Measurements from ENCODE around the gene STAG1.
"Not testable (repeated sequence)": the region's sequence is repeated elsewhere in the genome, so short reads cannot be mapped to it uniquely, and the experiment has no call there.

The STAG1 gene

DNA sequence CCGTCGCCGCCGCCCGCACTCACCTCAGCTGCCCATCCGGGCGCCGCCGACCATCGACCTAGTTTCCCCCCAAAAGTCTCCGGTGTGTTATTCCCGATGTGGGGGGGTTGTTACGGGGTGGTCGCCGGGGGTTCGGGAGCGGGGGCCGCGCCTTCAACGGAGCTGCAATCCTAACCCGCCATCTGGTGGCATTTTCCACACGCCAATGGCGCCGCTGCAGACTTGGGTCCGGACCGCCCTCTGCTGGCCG is at the start of gene STAG1:
Gene STAG1, minus strand, starts transcription at position 207 of the 250 bp plus-strand sequence. CDS start 121,480 bp downstream, outside the sequence.
- no peak for DNase-seq (ENCODE audit: low read depth)

DNA sequence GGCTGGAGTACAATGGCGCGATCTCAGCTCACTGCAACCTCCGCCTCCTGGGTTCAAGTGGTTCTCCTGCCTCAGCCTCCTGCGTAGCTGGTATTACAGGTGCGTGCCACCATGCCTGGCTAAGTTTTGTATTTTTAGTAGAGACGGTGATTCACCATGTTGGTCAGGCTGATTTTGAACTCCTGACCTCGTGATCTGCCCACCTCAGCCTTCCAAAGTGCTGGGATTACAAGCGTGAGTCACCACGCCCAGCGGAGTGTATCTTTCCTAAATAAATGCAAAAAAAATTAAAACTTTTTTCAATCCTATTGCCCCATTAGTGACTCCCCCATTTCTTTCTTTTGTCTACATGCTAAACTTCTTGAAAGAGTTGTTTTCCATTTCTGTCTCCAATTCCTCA is 49.0 kb upstream of the STAG1 start:
- not testable (repeated sequence) for DNase-seq (ENCODE audit: low read depth)

DNA sequence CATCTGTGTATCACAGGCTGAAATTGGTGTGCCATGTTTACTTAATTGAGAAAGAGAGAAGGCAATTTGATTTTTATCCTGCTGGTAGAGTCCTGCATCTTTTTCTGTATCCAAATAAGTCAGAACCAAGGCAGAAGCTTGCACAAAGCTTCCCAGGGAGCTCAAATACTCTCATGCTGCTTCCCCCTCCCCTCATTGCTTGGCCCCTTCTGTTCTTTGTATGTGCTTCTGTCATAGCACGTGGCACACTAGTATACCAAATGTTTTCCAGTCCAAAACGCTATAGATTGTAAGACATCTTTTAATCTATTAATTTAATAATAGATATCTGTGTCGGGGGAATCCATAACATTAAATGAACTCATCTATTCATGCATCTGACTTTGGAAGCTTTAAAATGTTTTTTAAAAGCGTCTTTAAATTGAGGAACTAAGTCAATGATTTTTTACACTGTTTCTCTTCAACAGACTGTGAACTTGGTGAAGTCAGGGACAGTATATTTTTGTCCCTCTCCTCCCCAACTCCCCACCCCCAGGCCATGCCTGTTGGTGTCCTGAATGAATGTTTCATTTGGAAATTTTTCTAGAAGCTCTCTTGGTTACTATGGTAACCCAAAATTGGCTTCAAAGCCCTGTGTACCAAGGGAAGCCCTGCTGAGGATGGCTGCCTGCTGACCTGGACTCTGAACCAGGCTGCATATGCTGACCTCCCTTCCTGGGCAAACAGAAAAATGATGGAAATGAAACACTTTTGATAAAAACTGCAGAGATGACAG is 40.6 kb upstream of the STAG1 start:
- DNase-seq (ENCODE audit: low read depth): no peak

DNA sequence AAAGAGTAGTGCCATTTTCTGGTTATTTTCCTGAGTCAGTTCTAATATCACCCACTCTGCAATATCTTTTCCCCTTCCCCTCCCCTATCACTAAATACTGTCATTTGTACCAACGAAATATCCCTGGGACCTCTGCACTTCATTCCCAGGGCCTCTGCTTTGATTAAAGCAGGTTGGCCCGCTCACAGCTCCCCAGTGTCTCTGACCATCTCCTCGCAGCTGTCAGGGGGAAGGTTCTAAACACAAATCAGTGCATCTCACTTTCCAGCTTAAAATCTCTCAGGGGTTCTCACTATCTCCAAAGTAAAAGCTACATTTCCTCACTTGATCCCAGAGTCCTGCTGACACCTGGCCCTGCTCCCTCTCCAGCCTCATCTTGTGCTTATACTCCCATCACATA is 38.6 kb upstream of the STAG1 start:
- DNase-seq (ENCODE audit: low read depth): no peak

DNA sequence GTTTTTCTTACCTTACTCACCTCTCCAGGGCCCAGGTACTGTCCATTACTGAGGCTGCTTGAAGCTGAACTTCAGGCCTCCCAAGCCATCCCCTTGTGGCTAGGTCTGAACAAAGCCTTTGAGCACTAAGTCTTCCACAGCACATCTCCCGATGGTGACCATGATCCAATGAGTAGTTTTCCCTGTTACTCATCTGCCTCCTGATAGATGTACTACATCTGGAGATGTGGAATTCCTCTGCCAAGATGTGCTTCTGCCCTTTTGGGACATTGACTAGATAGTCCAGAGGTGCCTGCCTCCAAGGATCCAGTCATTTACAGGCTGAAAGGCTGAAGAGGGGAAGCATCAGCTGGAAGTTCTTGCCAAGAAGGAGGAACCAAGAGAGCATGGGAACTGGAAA is 37.8 kb upstream of the STAG1 start:
- no peak for DNase-seq (ENCODE audit: low read depth)

DNA sequence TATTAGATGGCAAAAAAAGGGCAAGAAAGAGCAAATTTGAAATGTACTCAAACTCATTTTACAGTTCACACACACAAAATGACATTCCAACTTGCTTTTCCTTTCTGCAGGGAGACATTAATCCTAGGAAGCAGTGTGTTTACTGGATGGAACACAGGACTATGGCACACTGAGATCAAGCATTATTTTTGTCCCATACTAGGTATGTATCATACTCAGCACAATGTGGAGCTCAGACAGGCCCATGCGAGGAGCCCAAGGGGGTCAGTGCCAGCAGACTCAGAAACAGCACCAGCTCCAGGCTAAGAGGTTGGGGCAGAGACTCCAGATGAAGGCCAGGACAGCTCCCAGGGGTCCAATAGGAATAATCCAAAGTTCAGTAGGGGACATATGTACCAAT is 36.0 kb upstream of the STAG1 start:
- DNase-seq (ENCODE audit: low read depth): no peak

DNA sequence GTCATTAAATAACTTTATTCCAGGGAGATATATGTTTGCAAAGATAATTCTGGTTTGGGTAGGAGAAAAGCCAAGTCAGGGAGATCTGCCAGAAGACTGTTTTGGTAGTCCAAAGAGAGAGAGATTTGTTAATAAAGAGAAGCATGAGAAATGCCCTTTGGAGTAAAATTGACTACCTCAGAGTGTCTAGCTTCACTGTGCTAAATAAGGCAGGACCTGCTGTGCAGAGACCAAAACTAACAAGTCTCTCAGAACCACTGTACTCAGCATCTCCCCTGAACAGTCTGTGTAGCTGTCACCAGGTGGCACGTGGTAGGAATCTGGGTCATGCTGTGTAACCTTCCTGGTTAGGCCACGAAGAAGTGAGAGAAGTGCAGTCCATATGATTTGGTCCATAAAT is 35.2 kb upstream of the STAG1 start:
- DNase-seq (ENCODE audit: low read depth): peak; percentile 42

DNA sequence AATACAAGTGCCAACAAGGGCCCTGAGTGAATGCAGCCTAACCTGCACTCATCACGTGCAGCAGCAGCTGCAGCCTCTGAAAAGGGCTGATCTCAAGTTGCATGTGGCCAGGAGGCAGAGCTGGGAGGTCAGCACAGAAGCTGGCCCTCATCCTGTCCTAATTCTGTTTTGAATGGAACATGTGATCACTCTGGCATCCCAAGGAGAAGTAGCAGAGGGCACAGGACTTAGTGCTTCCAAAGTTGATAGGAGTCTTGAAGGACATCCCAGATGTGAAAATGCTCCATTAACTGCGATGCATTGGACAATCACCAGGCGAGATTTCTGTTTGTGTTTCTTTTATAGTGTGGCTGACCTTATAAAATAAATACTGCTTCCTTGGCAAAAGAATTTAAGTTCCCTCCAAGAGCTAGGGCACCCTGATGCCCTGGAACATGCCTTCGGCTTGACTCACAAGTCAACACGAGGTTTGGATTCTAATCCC is 31.6 kb upstream of the STAG1 start:
- DNase-seq (ENCODE audit: low read depth): no peak

DNA sequence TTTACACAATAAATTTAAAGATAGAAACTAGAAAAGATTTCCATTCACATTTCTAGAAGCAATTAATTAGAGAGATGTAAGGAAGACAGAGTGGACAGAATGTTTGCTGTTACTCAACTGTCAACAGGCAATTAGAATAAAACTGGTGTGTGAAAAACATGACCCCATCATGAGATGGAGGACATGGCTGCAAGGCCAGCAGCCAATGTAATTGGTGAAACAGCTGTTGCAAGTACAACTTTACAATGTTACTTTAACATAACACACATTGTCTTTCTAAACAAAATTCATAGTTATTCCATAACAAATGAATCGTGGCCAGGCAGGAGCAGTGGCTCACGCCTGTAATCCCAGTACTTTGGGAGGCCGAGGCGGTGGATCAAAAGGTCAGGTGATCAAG is 28.6 kb upstream of the STAG1 start:
- no peak for DNase-seq (ENCODE audit: low read depth)

DNA sequence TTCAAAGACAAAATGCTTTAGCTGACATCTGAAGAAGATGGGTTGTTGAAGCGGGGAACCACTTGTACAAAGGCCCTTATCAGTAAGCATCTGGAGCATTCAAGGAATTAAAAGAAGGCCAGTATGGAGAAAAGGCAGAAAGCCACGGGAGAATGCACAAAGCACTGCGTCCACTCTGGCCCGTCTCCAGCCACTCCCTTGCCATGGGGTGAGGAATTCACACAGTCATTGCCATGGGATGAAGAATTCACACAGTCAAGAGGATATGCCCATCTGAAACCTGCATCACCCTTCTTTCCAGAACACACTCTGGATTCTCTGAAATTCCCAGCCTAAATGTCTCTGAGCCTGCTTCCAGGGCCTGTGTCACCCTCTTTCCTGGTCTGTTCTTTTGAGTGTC is 26.7 kb upstream of the STAG1 start:
- peak; percentile 91 for DNase-seq (ENCODE audit: low read depth)

DNA sequence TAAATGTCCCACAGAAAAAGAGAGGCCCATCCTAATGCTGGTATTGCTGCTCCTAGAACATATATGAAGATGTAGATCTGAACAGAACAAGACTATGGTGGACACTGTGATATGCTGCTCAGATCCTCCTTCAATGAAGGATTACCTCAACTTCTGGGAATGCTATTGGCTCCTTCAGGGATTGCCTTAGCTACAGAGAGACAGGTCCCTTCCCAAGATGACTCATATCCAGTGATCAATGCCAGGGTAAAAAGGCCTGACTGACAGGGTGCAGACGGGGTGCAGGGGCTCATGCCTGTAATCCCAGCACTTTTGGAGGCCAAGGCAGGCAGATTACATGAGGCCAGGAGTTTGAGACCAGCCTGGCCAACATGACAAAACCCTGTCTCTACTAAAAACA is 20.5 kb upstream of the STAG1 start:
- no peak for DNase-seq (ENCODE audit: low read depth)

DNA sequence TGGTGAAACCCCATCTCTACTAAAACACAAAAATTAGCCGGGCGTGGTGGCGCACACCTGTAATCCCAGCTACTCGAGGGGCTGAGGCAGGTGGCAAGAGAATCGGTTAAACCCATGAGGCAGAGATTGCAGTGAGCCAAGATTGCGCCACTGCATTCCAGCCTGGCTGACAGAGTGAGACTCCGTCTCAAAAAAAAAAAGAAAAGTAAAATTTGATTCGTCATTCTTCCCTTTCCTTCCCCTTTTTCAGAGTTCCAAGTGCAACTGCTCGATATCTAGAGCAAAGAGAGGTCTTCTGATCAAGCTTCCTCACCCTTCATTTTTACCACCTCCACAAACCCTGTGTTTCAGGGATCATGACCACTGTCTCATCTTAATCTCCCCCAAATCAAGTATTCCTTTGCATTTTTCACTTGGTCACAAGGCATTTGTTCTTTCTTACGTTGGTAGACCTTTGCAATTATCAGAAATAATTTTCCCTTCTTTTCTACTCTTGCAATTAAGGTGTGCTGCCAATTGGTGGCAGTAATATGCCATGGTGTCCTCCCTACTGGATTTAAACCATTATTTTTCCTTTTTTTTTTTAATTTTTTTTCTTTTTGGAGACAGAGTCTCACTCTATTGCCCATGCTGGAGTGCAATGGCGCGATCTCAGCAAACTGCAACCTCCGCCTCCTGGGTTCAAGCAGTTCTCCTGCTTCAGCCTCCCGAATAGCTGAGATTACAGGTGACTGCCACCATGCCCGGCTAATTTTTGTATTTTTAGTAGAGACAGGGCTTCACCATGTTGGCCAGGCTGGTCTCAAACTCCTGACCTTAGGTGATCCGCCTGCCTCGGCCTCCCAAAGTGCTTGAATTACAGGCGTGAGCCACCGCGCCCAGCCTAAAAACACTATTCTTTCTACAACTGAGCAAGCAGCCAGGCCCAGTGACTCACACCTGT is 6.3 kb upstream of the STAG1 start:
- peak; percentile 50 for DNase-seq (ENCODE audit: low read depth)

DNA sequence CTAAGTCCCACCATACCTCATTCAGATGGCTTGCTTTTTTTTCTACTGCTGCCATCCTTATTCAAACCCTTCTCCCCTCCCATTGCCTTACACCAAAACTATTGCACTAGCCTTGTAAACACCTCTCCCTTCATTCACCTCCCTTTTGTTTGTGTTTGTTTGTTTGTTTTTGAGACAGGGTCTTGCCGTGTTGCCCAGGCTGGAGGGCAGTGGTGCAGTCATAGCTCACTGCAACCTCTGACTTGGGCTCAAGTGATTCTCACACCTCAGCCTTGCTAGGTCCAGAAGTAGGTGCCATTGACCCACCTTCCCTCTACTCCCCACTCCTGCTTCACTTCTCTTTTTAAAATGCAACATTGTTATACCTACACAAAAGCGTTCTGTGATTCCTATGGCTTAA is 3.0 kb upstream of the STAG1 start:
- DNase-seq (ENCODE audit: low read depth): no peak

DNA sequence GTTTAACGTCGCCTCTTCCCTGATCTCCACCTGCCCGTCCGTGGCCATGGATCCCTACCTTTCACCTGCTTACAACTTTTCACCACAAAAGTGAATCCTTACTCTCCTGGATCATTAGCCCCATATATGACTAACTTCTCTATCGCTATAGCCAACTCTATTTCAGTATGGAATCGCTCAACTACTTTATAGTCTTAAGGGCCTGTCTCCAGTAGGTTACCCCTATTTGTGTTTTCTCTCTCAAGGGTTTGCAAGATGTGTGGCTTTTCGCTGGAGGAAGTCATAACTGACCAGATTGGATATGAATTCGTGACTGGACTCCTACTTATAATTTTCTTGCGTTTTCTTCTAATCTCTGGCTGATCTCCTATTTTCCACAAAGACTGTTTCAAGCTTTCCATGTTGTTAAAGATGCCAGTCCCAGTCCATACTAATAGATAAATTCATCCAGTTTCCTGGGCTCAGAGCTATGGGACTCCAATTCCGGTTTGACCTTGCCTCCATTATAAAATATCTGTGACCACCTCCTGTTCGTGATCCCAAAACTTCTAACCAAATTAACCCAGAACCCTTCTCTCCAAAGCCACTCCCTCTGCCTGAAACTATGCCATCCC is 1.3 kb upstream of the STAG1 start:
- no peak for DNase-seq (ENCODE audit: low read depth)

DNA sequence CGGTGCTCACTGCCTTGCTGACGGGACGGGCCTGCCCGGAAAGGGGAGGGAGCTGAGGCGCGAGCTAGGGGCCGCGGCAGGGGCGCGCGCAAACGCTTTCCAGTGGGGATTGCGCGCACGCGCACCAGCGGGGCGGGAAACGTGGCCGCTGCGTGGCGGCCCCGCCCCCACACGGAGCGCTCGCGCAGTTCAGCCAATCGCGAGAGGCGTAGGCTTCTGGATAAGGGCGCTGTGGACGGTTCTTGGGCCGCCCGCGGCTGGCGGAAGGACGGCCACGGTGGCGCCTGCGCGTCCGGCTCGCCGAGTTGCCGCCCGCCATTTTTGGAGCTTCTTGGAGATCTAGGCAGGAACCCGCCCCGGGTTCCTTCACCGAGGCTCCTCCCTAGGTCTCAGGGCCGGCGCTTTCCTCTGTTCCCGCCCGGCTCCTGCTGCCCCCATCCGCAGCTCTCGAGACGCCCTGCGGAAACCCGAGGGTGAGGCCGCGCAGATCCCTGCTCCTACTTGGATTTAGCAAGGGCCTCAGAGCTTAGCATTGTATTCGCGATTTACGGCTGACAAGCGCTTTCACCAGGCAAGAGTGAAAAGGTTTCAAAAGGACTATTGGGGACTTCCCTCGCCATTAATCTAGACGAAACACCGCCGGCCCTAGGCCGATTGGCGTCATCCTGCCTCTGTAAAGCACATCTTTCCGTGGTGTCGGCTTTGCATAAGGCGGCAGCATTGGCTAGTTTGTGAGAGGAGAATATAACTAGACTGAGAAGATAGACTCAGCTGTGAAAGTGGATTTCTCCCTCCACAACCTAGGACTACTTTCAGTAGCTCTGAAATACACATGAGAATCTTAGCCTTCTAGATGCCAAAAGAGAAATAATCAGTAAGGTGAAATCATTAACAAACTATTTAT is 496 bp upstream of the STAG1 start:
- DNase-seq (ENCODE audit: low read depth): peak; percentile 96

DNA sequence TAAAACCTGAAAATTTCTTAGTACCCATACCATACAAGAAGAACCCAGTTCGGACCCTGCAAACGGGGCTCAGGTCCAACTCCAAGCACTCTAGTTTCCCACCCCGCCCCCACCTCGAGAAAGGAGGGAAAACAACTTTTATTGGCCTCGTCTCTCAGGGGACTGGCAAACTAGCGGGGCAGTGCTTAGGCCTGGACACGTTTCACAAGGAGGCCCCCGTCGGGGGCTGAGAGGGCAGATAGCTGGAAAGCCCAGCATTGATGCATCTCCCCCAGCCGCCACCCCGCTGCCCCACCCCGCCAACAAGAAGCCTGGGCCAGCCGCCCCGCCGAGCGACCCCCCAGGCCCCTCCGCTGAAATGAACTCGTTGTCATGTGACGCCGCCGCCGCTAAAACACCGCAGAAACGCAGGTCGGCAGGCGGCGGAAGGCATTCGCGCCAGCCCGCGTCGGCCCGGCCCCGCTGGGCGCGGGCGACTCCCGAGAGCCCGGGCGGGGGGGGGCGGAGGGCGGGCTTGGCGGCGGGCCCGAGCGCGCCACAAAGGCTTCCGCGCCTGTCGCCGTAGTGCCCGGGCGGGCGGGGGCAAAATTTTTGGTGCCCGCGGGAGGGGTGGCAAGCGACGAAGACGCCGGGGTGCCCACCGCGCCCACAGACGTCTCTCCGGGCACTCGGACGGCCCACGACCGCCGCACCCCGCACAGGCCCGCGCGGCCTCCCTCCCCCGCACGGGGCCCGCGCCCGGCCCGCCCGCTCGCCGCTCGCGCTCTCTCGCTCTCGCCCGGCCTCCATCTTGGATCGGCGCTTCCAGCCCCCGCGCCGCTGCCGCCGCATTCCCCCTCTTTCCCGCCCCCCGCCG is 634 bp downstream of the STAG1 start:
- peak; percentile 80 for DNase-seq (ENCODE audit: low read depth)

DNA sequence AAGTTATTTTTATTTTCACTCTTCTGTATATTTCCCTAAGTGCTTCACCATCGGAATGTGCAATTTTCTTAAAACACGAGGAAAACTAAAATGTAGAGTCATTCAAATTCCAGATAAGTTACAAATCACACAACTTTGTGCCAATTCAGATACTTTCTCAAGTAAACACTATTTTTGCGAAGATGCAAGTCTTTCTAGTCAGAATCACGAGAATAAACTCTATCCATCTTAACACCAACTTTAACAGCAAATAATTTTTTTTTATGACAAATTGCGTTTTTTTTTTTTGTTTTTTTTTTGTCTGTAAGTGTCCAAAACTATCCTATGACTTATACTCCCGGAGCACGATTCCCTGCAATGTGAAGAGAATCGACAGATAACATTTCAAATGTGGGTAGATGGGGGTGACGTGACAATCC is 1.3 kb downstream of the STAG1 start:
- peak; percentile 67 for DNase-seq (ENCODE audit: low read depth)

DNA sequence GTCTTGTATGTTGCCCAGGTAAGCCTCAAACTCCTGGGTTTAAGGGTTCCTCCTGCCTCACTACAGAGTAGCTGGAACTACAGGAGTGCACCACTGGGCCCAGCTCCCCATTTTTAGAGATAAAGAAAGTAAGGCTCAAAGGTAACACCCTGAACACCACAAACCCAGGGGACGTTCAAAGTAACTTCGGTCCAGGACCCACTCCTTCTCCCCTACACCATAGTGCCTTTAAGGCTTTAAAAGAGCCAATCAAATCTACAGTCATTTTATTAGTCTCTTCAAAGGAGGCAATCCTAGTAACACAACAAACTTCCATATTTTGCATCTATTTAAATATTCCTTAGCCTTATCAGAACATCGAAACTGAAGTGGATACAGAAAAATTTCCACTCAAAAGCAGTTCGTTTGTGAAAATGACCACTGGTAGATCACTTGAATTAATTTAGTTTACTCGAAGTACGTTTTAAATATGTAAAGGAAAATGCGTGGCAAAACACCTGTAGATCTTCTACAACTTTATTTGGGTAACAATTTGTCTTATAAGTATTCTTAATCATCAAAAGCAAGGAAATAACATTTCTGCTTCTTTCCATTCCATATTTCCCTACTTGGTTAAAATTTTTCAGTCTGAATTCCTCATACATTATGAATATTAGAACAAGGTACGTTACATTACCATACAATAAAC is 1.8 kb downstream of the STAG1 start:
- no peak for DNase-seq (ENCODE audit: low read depth)

DNA sequence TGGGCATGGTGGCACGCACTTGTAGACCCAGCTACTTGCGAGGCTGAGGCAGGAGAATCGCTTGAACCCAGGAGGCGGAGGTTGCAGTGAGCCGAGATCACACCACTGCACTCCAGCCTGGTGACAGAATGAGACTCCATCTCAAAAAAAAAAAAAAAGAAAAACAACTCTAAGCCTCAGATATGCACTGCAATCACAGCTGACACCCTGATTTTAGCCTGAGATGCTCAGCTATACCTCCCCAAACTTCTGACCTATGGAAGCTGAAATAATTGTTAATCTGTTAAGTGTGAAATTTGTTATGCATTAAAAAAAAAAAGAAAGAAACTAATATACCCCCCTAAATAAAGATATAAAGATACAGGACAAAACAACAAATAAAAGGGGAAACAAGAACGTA is 2.6 kb downstream of the STAG1 start:
- not testable (repeated sequence) for DNase-seq (ENCODE audit: low read depth)

DNA sequence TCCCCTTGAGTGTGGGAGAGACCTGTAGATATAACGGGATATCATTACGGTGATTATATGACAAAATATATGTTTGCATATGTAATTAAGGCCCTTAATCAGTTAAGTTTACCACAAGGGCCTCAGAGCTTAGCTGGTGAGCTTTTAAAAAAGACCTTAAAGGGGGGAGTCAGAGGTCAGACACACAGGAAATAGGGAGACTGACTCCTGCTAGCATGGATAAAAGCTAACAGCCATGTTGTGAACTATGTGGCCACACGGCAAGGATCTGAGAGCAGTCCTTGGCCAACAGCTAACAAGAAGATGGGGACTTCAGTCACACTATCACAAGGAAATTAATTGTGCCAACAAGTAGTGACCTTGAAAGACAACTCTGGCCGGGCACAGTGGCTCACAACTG is 3.1 kb downstream of the STAG1 start:
- DNase-seq (ENCODE audit: low read depth): no peak

Measured in amniotic epithelial cell (primary cell).